Peyer's patch (tissue), 4 donors: ENCODE results near the gene PRR9.

Experiments
- POLR2A ChIP-seq, 2 donors: fragments of 450-650 bp; IDR thresholded peaks; one replicate each; pipeline ENCODE4 v1.5.1; 2017; ENCODE audit warnings: antibody characterized with exemption in 2 of 2, mild to moderate bottlenecking in 2 of 2, moderate library complexity in 2 of 2
- TF ChIP-seq, protein P1 (sequence below), 6 experiments: fragments of 450-650 bp in 4 of 6; fragments of 200-600 bp in 2 of 6; sonication (generic) in 1 of 6; IDR thresholded peaks; one replicate each; pipeline ENCODE4 v1.5.1; 2017 to 2019; ENCODE audit warnings: antibody characterized with exemption in 6 of 6, mild to moderate bottlenecking in 3 of 6, moderate library complexity in 1 of 6

DNA sequence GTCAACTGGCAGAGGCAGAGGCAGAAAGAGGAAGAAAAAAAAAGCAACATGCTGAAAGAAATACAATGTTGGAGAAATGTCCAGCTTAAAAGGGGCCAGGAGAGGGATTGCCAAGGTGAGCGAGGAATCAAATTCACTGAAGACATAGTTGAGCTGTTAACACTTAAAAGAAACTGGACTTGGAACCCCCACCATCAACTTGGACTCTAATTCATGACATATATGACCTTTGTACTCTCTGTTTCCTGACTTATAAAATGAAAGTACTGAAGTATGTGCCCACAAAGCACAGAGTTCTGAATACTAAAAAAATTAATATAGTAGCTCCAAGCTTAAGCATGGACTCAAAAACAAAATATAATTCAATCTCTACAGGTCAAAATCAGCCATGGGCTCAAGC lies 16.1 kb downstream of the PRR9 start:
- TF ChIP-seq, protein P1, sequence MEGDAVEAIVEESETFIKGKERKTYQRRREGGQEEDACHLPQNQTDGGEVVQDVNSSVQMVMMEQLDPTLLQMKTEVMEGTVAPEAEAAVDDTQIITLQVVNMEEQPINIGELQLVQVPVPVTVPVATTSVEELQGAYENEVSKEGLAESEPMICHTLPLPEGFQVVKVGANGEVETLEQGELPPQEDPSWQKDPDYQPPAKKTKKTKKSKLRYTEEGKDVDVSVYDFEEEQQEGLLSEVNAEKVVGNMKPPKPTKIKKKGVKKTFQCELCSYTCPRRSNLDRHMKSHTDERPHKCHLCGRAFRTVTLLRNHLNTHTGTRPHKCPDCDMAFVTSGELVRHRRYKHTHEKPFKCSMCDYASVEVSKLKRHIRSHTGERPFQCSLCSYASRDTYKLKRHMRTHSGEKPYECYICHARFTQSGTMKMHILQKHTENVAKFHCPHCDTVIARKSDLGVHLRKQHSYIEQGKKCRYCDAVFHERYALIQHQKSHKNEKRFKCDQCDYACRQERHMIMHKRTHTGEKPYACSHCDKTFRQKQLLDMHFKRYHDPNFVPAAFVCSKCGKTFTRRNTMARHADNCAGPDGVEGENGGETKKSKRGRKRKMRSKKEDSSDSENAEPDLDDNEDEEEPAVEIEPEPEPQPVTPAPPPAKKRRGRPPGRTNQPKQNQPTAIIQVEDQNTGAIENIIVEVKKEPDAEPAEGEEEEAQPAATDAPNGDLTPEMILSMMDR (IDR thresholded peaks at IDR 0.05), result no peak
- no peak for TF ChIP-seq POLR2A (IDR thresholded peaks at IDR 0.05)
